ENCODE data around the gene GAD2.

GAD2 gene

DNA sequence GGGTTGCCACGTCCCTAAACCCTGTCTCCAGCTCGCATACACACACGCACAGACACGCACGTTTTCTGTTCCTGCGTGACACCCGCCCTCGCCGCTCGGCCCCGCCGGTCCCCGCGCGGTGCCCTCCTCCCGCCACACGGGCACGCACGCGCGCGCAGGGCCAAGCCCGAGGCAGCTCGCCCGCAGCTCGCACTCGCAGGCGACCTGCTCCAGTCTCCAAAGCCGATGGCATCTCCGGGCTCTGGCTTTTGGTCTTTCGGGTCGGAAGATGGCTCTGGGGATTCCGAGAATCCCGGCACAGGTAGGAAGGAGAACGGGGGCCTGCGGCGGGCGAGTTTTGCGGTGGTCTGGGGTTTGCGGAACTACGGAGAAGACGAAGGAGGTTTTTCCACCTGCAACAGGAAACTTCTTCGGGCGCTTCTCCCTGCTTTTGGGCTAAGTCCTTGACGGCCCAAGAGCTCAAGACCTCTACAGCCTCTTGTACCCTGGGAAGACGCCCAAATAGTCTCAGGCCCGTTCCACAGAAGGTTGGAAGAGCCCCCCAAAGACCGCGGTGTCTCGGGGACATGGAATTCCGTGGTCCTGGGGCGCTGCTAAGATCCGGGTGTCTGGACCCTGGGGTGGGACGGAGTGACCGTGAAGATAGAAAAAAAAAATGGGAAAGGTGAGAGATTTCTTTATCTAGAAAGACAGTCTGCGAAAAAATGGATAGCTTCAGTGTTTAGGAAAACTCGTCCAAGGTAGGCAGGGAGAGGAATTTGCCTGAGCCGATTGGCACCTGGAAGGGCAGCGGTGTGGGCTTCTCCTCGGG is at the start of gene GAD2:
GAD2 (plus strand) TSS at position 190 of the 811 bp plus-strand sequence; CDS start at position 226, 36 bp downstream.
- DNase-seq = peak; percentile 12

DNA sequence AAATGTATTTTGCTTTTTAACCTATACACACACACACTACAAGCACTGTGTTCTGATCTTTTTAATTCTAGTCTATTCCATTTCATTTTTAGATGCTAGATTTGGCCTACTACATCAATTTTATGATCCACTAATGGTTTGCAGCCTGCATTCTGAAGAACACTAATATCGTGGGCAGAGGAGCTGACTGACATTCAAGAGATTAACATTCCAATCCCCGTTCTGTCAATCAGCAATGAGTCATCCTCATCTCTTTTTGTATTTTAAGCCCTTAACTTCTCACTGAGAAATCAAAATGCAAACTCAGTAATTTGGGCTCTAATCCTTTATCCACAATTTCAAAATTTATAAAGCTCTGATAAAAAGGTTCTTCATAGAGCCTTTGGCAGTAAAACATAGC is 47.1 kb upstream of the GAD2 start:
- DNase-seq = no peak

DNA sequence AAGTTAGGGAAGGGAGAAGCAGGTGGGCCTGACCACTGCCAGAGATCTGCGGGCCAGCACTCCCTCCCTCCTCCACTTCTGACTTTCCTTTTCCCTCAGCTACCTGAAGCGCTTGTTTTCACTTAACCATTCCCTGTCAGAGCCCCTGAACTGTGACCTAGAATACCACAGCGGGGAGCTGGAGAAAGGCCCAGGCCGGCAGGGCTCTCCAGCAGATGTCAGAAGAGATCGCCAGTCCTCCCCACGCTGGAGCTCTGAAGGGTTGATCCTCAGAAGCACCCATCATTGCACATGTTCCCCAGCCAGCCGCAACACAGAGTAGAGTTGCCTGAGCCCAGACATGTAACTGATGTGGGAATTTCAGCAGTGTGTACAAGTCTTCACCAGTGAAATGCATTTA is 44.4 kb upstream of the GAD2 start:
- DNase-seq = no peak

DNA sequence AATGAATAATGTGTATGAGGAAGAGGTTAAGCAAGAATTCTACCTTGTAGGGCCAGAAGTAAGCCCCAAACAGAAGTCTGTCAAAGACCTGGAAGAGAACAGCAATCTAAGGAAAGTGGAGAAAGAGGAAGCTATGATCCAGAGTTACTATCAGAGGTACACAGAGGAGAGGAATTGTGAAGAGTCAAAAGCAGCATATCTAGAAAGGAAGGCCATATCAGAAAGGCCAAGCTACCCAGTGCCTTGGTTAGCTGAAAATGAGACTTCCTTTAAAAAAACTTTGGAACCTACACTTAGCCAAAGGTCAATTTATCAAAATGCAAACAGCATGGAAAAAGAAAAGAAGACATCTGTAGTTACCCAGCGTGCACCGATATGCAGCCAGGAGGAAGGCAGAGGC is 42.7 kb upstream of the GAD2 start:
- no peak for DNase-seq

DNA sequence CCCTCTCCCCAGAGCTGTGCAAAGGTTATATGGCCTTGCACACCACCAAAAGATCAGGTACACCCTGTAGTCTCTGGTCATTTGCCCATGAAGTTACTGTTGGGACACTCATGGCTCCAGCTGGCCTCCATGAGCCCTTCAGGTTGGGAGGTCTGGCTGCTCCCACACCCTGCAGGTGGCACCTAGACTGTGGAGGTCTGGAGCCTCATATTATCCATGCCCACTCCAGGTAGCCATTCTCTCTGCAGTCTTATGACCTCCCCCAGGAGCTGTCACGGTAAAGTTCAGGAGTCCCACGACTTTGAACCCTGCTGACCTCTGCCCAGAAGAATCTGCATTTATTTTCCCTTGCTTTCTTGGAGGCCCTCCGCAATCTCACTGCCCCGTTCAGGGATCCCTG is 39.2 kb upstream of the GAD2 start:
- DNase-seq = no peak

DNA sequence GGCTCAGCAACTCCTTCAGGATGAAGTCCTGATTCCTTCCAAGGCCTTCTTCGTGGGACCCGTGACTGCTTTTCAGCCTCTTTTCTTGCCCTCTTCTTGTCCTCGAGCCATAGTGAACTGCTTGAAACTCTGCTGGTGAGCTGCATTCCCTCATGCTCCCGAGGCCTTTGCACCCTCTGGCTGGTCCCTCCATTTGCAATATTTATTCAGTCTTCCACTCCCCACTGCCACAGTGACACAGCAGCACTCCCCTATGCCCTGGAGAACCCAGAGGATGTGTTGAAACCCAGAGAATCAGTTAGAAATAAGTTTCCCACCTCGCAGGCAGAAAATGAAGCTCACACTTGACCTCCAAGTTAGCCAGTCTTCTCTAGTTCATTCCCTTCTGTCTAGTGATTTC is 22.3 kb upstream of the GAD2 start:
- no peak for DNase-seq

DNA sequence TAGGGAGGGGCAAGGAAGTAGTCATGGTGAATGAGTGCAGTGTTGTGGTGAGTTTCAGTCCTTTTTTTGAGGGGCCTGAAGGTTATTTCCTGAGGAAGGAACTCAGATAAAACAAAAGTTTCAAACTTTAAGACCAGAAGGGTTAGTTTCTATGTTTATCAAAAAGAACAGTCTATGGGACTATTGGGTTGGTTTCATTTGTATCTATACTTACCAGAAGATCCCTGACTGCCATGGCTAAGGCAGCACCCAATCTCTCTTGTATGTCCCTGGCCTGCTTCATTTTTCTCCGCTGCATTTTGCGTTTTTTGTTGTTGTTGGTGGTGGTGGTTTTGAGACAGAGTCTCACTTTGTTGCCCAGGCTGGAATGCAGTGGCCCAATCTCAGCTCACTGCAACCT is 19.3 kb upstream of the GAD2 start:
- DNase-seq = no peak

DNA sequence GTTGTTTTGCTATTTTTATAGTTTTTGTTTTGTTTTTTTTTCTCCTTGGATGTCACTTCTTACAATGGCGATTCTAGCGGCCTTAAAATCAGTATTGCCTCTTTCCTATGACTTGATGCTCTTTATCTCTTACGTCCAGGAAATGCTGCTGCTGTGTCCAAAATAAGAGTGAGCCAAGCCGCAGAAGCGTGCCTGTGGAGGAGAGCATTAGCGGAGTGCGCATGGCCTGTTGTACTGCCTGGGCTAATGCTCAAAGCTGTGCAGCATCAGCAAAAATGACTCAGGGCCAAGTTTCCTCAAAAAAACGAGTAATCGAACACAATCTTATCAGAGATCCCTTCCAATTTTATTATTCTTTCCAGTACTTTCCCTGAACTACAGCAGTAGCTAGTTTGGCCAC is 18.5 kb upstream of the GAD2 start:
- no peak for DNase-seq

DNA sequence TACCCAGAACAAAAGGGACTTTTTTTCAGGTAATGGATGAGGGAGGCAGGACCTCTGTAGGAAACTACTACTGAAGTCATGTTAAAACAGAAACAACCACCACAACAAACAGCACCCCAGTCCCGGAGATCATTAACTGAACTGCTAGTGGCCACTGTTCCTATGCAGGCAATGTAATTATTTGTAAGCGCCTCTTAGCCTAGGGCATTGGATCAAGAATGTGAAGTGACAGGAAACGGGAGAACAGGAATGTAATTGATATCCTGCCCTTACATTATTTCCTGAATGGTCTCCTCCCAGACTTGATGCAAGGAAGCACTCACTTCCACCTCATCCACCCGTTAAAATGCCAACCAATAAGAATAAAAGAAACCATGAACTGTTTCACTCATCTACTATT is 16.7 kb upstream of the GAD2 start:
- no peak for DNase-seq

DNA sequence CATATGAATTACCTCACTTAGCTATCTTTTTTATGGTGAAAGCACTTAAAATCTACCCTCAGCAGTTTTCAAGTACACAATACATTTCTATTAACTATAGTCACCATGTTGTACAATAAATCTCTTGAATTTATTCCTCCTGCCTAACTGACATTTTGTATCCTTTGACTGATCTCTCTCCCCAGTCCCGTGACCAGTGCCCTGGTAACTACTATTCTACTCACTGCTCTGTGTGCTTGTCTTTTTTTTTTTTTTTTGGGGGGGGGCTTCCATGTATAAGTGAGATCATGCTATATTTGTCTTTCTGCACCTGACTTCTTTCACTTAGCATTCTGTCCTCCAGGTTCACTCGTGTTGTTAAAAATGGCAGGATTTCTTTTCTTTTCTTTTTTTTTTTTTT is 11.4 kb upstream of the GAD2 start:
- DNase-seq = no peak

DNA sequence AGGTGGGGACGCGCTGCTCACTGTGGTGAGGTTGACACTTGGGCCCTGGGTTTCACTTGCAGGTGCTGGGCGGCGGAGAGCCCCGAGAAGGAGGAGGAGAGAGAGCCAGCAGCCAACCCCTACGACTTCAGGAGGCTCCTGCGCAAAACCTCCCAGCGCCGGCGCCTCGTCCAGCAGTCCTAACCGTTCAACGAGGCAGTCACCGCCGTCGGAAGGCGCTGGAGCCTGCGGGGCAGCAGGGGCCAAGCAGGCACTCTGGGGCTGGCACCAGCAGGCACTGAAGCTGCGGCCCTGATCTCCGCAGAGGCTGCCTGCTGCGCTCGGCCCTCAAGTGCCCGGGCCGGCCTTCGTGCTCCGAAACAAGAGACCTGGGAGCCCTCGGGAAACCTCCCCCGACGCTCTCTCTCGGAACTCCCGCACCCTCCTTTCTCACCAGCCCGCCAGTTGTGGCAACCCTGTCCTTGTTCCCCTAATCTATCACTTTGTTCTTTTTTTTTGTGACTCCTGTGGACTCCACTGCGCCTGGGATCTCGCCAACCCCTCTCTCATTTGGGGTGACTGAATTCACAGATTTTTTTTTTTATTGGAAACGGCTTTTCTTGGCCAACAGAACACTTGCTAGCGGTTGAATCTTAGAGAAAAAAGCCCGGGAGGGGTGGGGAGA is 4.7 kb upstream of the GAD2 start:
- no peak for DNase-seq

DNA sequence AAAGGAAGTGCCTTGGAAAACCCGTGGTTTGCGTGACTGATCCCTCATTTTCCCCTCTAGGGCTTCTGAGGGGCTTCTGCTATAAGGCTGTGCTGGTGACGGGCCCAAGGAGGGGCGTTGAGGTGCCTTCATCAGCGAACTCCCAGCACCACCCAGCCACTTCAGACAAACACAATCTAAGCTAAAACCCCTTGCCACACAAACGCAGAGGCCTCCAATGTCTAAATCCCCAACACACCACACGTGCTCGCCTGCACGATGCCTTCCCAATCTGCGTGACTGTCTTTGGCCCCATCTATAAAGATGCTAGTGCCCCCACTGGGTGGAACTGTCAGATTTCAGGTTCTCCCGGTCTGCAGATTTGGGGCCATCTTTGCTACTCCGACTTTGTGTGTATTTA is 4.1 kb upstream of the GAD2 start:
- DNase-seq = no peak

DNA sequence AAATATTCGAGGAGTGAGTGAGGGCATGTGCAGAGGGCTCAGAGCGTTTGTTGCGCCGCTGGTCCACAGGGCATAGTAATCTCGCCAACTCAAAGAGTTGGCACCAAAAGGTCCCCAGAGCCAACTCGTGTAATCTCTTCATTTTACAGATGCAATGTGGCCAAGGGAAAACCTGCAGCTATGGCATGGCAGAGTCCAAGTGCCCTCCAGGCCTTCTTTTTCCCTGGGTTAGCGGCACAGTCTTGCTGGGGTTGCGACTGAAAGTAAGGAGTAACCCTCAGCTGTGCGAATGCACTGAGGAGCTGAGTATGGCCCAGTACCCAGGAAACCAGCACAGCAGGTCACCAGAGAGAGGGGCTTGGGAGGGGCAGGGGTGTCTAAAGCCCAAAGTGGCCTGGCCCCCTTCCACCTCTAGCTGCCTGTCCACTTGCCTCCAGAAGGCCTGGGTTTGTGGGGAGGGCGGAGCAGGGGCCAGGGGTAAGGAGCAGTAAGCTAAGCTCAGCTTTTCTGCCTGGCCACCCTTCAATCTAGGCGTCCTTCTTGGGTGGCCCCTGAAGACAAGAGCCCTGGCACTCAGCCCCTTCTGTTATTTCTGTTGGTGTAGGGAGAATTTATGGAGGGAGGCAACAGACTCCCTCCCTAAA is 3.3 kb upstream of the GAD2 start:
- no peak for DNase-seq

DNA sequence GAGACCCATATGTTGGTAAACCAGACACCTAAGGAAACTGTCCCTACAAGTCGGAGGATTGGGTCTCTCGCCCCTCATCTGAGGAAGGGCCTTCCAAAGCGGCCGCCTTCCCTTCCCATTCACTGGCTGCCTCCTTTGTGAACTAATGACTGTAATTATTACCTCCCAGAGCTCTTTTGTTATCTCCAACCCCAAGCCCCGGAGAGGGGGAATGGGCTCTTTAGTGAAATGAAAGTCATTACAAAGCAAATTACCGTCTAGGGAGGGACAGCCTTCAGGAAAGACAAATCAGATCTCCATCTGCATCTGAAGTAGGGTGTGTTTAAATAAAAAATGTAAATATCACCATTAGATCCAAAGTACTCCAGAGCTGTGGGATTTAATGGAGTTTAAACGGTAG is 2.6 kb upstream of the GAD2 start:
- peak; percentile 59 for DNase-seq

DNA sequence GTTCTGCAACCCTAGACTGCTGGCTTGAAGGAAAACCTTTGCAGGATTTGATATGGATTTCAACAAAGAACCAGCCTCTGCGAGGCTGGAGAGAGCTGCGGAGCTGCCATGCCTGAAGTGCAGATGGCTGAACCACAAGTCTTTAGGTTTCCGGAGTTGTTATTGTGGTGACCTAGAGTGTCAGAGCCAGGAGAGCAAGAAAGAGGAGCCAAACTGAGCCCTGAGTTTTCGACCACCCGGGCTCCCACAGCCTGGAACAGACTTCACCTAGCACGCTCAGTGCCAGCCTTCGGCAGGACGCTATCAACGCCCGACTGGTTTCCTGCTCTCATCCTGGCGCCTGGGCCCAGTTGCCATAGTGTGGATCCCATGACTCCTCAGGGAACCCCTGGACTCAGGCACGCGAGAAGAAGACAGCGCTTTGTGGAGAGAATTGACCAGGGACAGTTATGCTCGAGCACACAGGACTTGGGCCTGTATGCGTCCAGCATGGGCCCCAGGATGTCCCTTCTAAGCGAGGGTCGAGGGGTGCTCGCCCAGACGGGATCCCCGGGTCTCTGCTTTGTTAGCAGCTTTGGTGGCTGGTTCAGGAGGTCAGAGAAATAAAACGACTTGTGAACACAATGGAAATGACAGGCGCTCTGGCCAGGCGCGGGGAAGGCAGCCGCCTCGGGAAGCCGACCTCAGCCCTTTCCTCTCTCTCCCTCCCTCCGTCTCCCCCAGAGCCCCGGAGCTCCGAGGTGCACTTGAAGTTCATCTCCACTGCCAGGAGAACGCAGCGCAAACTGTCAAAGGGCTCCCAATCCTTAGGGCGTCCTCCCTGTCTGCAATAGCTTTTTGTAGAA is 1.8 kb upstream of the GAD2 start:
- peak; percentile 59 for DNase-seq

DNA sequence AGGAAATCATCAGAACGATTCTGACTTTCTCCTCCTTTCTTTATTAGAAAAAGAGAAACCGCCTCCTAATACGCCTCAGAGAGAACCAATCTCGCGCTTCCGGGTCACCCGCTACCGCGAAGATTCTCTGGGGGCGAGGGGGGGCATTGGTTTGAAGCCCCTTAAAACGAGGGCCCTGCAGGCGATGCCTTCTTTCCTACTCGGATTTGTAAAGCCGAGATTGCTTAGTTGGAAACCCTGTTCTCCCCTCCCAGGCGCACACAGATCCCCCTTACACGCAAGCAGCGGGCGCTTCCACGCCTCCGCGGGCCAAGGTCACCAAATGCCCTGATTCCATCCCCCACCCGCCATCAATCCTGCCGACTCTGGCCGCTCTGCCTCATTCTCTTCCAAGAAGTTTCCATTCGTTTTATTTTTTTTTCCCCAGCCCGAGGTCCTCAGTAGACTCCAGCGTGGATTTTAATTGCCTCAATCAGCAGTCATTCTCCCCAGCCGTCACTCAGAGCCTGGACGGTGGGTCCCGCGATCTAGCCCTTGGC is 1.1 kb upstream of the GAD2 start:
- DNase-seq = peak; percentile 44

DNA sequence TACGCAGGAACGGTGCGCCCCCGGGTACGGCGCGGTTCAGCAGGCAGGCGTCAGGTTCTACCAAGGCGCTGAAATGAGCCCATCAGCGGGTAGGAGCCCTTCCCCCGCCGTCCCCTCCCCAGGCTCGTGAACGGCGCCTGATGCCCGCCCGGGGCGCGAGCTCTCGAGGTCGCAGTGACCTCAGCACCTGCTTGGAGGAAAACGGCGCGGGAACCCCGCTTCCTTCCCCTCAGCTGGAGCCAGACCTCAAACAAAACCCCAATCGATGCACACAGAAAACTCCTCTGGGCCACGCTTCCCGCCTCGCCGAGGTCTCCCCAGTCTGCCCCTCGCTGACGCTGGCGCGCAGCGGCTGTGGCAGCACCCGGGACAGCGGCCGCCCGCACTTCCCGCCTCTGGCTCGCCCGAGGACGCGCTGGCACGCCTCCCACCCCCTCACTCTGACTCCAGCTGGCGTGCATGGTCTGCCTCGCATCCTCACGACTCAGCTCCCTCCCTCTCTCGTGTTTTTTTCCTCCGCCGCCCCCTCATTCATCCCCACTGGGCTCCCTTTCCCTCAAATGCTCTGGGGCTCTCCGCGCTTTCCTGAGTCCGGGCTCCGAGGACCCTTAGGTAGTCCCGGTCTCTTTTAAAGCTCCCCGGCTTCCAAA is 514 bp upstream of the GAD2 start:
- peak; percentile 44 for DNase-seq

DNA sequence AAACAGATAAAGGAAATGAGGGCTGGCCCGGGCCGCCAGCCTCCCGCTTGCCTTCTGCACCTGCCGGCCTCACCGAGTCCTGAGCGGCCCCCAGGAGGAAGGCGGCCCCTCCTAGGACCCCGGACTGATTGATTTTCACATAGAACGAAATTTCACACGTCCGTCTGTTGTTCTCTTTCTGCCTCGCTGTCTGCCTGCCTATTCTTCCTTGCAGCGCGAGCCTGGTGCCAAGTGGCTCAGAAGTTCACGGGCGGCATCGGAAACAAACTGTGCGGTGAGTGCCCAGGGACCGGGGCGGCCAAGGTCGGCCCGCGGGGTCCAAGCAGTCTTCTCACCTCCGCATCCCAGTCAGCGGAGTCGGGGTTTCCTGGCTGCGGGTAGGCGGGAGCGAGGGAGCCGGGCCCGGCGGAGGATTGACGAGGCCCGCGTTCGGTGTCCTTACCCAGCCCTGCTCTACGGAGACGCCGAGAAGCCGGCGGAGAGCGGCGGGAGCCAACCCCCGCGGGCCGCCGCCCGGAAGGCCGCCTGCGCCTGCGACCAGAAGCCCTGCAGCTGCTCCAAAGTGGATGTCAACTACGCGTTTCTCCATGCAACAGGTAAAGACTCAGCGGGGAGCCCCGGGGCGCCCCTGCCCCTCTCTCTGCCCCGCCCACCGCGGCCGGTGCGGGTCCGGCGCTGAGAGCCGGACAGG is 967 bp downstream of the GAD2 start:
- DNase-seq = peak; percentile 9

DNA sequence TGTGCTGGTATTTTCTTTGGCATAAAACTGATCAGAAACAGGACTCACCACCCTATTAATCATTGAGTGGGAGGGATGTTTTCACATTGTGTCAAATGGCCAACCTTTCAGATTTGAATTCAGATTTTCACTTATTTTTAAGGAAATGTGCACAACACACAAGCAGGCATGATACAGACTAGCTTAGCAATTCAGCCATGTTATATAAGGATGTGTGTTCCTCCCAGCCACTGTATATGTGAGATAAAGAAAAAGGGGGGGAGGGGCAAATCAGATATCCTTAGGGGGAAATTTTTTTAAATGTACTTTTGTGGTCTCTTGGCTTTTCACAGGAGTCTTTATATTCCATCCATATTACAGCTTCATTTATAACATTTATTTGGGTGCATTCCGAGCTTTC is 3.1 kb downstream of the GAD2 start:
- DNase-seq = no peak

DNA sequence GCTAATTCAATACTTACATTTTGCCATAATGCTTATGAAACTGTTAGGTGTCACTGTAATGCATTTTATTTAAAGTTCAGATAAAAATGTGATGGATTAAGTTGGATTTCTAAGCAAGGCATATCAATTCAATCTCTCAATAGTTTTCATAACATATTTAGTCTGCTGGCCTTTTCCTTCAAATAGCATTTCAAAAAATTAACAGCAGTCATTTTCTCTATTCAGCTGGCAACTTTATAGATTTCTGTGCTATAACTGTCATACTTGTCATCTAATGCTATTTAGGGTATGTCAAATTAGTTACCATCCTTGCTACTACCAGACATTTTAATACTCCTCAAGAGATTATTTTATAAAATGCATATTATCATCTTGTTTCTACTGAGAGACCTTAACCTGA is 4.3 kb downstream of the GAD2 start:
- no peak for DNase-seq

DNA sequence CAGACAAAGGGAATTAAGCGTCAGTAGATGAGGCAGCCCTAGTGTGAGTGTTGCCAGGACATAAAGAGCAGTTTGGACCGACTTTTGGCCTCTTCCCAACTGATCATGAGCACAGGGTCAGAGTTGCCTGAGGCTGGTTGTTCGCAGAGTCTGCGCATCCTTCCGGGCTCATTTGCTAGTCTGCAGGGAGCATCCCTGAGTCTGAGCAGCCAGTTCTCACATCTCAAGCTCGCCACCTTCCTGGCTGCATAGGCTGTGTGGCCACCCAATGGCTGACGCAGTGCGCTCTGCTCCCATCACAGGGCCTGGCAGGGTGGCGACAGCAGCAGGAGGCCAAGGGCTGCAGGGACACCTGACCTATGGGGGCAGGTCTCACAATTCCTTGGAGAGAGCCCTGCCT is 5.0 kb downstream of the GAD2 start:
- DNase-seq = no peak

DNA sequence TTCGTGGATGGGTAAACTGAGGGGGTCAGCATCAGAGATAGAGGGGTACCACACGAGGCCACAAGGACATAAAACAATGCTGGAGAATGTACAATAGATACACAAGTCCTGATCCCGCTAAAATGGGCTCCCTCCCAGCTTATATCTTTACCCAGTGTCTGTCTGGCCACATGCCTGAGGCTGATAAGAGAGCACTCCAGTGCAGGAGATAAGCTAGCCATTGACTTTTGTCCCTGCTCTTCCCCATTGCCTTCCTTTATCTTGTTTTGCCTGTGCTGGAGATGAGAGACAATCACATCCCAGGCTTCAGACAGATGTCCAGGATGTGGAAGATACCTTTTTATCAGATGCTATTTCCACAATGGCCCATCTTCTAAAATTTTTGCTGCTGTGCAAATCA is 6.0 kb downstream of the GAD2 start:
- DNase-seq = no peak
